Tibial artery (tissue), 4 donors: Measurements from ENCODE around the gene CD34.

Experiments used
- DNase-seq, 2 donors: peaks; one replicate each; pipeline ENCODE4 v3.0.0-alpha.2; 2019
- H3K27ac ChIP-seq, 2 donors: fragments of 200-600 bp; sonication (generic) in 1 of 2; 1 replicate in 1 of 2; 2 replicates in 1 of 2; pipeline ENCODE4 v1.5.1; 2018 to 2019; ENCODE audit warnings: mild to moderate bottlenecking in 1 of 2
- H3K27me3 ChIP-seq, 2 donors: fragments of 200-600 bp; sonication (generic) in 1 of 2; one replicate each; pipeline versions ENCODE4 v1.5.1 to v1.6.0; 2016 to 2019
- H3K36me3 ChIP-seq, 3 donors: fragments of 200-600 bp; sonication (generic) in 2 of 3; one replicate each; pipeline ENCODE4 v1.5.1; 2016 to 2019; ENCODE audit warnings: mild to moderate bottlenecking in 2 of 3
- H3K4me1 ChIP-seq, 4 donors: fragments of 200-600 bp; sonication (generic) in 2 of 4; 1 replicate in 3 of 4; 2 replicates in 1 of 4; pipeline ENCODE4 v1.5.1; 2016 to 2019
- H3K4me3 ChIP-seq, 2 donors: fragments of 200-600 bp; sonication (generic) in 1 of 2; 1 replicate in 1 of 2; 2 replicates in 1 of 2; pipeline ENCODE4 v1.5.1; 2018 to 2019; ENCODE audit warnings: mild to moderate bottlenecking in 2 of 2
- H3K9me3 ChIP-seq, 3 donors: fragments of 200-600 bp; sonication (generic) in 1 of 3; one replicate each; pipeline ENCODE4 v1.5.1; 2016 to 2019
- intact Hi-C: fragments of 100-400 bp; cut with DNase I; formaldehyde crosslinking; loops from one replicate; pipeline ENCODE4 v1.15.0; 2023; ENCODE audit warnings: low total_unique reads
- TF ChIP-seq, protein P1 (sequence below), 2 experiments: fragments of 200-600 bp in 1 of 2; fragments of 450-650 bp in 1 of 2; IDR thresholded peaks; one replicate each; pipeline ENCODE4 v1.5.1; 2017 to 2019; ENCODE audit warnings: antibody characterized with exemption in 2 of 2, mild to moderate bottlenecking in 1 of 2, moderate library complexity in 1 of 2

The CD34 gene

DNA sequence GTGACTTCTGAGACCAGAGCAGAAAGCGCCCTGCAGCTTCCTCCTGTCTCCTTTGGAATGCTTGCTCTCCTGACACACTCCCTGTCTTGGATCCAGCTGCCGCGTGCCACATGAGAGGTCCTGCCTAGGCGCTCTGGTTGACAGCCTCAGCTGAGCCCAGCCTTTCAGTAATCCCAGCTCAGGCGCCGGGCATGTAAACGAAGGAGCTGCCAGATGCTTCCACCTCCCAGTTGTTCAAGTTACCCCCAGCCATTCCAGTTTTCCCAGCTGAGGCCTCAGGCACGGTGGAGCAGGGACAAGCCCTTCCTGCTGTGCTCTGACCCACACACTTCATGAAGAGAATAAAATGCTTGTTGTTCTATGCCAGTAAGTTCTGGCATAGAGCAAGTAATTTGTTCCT, 14.3 kb upstream of the CD34 start:
- H3K4me1 ChIP-seq = peaks cover 0 to 34% (median 10%) of the 10 kb centered on the region in 4 donors

DNA sequence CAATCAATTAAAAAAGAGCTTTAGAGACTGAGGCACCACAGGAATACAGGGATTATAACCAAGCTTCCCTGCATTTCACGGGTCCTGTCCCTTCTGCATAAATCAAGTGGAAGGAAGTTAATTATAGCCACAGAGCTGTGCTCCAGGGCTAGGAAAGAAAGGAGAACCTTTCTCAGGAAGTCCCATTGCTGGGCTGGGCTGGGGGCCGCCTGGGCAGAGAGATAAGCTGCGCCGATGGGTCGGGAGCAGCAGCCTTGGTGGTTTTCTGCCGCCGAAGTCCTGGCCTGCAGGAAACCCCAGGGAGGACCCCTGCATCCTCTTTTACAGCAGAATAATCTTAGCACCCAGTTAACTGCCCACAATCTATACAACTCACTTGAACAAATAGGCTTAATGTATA, 12.6 kb upstream of the CD34 start:
- H3K27ac ChIP-seq = peak overlapping the region in 1 of 2 donors; percentile 29
- TF ChIP-seq, protein P1, sequence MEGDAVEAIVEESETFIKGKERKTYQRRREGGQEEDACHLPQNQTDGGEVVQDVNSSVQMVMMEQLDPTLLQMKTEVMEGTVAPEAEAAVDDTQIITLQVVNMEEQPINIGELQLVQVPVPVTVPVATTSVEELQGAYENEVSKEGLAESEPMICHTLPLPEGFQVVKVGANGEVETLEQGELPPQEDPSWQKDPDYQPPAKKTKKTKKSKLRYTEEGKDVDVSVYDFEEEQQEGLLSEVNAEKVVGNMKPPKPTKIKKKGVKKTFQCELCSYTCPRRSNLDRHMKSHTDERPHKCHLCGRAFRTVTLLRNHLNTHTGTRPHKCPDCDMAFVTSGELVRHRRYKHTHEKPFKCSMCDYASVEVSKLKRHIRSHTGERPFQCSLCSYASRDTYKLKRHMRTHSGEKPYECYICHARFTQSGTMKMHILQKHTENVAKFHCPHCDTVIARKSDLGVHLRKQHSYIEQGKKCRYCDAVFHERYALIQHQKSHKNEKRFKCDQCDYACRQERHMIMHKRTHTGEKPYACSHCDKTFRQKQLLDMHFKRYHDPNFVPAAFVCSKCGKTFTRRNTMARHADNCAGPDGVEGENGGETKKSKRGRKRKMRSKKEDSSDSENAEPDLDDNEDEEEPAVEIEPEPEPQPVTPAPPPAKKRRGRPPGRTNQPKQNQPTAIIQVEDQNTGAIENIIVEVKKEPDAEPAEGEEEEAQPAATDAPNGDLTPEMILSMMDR (IDR thresholded peaks at IDR 0.05) = no peak
- no peak for DNase-seq
- H3K27me3 ChIP-seq = no peaks in the 10 kb centered on the region
- H3K4me1 ChIP-seq = peaks cover 0 to 49% (median 18%) of the 10 kb centered on the region in 4 donors
- no peaks in the 10 kb centered on the region for H3K9me3 ChIP-seq
- intact Hi-C loops = no loop called here
- H3K36me3 ChIP-seq = no peaks in the 10 kb centered on the region
- no peak overlapping the region for H3K4me3 ChIP-seq

More for the DNA sequence above, 14.3 kb upstream of the CD34 start:
- peak; percentile 60 to 76 for DNase-seq
- Histone ChIP-seq H3K9me3 (no peaks in the 10 kb centered on the region), H3K27me3 (no peaks in the 10 kb centered on the region), H3K36me3 (no peaks in the 10 kb centered on the region), H3K27ac (peak overlapping the region; percentile 17 to 29), H3K4me3 (no peak overlapping the region)
- TF ChIP-seq, protein P1 (IDR thresholded peaks at IDR 0.05) = no peak
- intact Hi-C loops = no loop called here

DNA sequence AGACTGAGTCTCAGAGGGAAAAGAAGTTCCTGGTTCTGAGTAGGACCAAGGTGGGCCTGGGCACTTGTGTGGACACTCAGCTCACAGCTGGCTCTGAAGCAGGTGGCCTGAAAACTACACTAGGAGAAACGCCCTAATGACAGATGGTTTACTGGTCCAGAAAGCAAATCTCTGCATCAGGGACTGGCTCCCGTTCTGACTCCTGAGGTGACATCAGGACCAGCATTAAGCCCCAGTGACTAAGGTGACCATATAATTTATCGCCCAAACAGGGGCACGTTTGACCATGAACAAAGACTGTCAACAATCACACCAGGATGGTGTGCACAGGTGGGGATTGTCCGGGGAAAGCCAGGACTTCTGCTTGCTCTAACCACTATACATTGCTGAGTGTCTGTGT, 12.2 kb upstream of the CD34 start:
- Histone ChIP-seq H3K36me3 (no peaks in the 10 kb centered on the region), H3K4me1 (peaks cover 0 to 49% (median 18%) of the 10 kb centered on the region in 4 donors), H3K27me3 (no peaks in the 10 kb centered on the region), H3K9me3 (no peaks in the 10 kb centered on the region), H3K27ac (peak overlapping the region; percentile 36 to 46), H3K4me3 (no peak overlapping the region)
- no peak for DNase-seq
- TF ChIP-seq, protein P1 (IDR thresholded peaks at IDR 0.05) = no peak
- intact Hi-C loops = no loop called here

DNA sequence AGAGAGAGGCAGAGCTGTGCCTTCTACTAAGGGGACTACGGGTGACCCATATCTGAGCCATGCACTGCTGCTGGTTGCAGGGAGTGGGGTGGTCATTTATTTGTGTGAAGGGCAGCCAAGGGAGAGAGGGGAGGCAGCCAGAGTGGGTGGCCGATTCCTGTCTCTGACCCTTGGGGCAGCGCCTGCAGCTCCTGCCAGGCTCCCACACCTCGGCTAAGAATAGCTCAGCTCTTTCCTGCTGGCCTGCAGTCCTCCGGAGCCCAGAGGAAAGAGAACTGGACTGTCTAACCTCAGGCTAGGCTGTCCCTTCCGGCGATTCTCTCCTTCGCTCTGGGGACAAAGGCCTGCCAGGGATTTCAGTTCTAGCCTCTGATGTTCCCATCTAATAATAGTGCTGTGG, 11.6 kb upstream of the CD34 start:
- H3K4me1 ChIP-seq = peaks cover 0 to 49% (median 18%) of the 10 kb centered on the region in 4 donors
- H3K36me3 ChIP-seq = no peaks in the 10 kb centered on the region
- H3K27ac ChIP-seq = peak overlapping the region; percentile 36 to 46
- H3K4me3 ChIP-seq = no peak overlapping the region
- H3K9me3 ChIP-seq = no peaks in the 10 kb centered on the region
- TF ChIP-seq, protein P1 (IDR thresholded peaks at IDR 0.05) = no peak
- intact Hi-C loops = no loop called here
- H3K27me3 ChIP-seq = no peaks in the 10 kb centered on the region
- DNase-seq = no peak

DNA sequence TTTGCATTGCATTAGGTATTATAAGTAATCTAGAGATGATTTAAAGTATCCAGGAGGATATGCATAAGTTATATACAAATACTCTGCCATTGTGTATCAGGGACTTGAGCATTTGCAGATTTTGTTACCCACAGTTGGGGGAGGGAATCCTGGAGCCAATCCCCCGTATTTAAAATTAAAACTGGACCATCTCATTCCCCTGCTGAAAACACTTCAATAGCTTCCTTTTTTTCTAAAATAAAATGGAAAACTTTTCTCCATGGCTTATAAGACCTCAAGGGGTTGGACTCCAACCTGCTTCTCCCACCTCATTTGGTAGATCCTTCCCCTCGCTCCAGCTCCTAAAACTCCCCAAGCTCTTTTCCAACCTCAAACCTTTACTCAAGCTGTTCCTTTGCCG, 10.4 kb upstream of the CD34 start:
- intact Hi-C loops = no loop called here
- Histone ChIP-seq H3K4me3 (no peak overlapping the region), H3K4me1 (peaks cover 0 to 49% (median 18%) of the 10 kb centered on the region in 4 donors), H3K27ac (no peak overlapping the region), H3K27me3 (no peaks in the 10 kb centered on the region), H3K9me3 (no peaks in the 10 kb centered on the region), H3K36me3 (no peaks in the 10 kb centered on the region)
- DNase-seq = no peak
- TF ChIP-seq, protein P1 (IDR thresholded peaks at IDR 0.05) = no peak
